Rectal smooth muscle tissue (tissue), 1 donor: ENCODE data around the gene ASCC2.

ENCODE experiments used
- H3K27ac ChIP-seq: one replicate; pipeline ENCODE4 v1.7.0; 2013; ENCODE audit warnings: low read depth, low read length, inconsistent platforms
- H3K27me3 ChIP-seq: one replicate; pipeline ENCODE4 v1.7.0; 2013; ENCODE audit warnings: low read length; ENCODE audit not compliant: control insufficient read depth, insufficient read depth
- H3K36me3 ChIP-seq: one replicate; pipeline ENCODE4 v1.7.0; 2013; ENCODE audit warnings: low read length; ENCODE audit not compliant: control insufficient read depth, insufficient read depth
- H3K4me1 ChIP-seq: one replicate; pipeline ENCODE4 v1.7.0; 2013; ENCODE audit warnings: low read length; ENCODE audit not compliant: control insufficient read depth, insufficient read depth
- H3K4me3 ChIP-seq: one replicate; pipeline ENCODE4 v1.7.0; 2013; ENCODE audit warnings: low read length
- H3K9ac ChIP-seq: one replicate; pipeline ENCODE4 v1.7.0; 2013; ENCODE audit warnings: low read length

ASCC2 gene, protein sequence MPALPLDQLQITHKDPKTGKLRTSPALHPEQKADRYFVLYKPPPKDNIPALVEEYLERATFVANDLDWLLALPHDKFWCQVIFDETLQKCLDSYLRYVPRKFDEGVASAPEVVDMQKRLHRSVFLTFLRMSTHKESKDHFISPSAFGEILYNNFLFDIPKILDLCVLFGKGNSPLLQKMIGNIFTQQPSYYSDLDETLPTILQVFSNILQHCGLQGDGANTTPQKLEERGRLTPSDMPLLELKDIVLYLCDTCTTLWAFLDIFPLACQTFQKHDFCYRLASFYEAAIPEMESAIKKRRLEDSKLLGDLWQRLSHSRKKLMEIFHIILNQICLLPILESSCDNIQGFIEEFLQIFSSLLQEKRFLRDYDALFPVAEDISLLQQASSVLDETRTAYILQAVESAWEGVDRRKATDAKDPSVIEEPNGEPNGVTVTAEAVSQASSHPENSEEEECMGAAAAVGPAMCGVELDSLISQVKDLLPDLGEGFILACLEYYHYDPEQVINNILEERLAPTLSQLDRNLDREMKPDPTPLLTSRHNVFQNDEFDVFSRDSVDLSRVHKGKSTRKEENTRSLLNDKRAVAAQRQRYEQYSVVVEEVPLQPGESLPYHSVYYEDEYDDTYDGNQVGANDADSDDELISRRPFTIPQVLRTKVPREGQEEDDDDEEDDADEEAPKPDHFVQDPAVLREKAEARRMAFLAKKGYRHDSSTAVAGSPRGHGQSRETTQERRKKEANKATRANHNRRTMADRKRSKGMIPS

DNA sequence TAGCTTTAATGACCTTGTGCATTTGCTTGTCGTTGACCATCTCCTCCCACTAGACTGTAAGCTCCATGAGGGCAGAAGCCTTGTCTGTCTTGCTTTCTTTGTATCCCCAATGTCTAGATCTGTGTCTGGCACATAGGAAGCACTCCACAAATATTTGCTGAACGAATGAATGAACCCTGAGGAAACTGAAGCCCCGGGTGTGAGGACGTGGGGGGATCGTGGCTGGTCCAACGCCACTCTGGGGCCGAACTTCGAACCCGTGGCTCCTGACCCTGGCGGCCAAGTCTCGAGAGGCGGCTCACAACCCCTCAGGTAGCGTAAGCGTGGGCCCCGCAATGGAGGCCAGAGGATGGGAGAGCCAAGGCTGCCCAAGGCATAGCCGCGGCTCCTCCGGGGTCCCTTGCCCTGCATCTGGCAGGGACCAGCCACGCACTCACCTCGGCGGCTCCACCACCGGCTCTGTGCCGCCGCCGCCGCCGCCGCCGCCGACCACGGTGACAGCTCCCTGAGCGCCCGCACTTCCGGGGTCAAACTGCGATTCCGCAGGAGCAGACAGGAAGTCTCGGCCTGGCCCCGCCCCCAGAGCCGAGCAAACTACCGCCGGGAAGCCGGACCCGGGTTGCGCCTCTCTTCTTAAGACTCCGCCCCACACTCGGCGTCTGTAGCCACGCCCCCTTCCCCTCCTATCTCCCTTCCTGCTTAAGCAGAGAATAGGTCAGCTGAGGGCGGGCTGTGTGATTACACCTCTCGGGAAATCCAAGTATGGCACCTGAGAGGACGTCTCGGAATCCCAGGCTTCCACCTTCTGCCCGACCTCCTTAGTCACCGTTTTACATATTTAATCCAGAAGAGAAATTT is at the start of gene ASCC2:
Gene ASCC2 (minus strand): TSS at position 534 of the 858 bp plus-strand sequence. CDS start 5,949 bp downstream, outside the sequence.
- Histone ChIP-seq H3K27me3 (no peaks in the 10 kb centered on the region), H3K4me1 (peaks cover 5% of the 10 kb centered on the region), H3K4me3 (peak within 1 kb of the TSS; percentile 92), H3K36me3 (peaks cover 8% of the 10 kb centered on the region), H3K9ac (peak within 1 kb of the TSS; percentile 70), H3K27ac (peak within 1 kb of the TSS; percentile 87)

DNA sequence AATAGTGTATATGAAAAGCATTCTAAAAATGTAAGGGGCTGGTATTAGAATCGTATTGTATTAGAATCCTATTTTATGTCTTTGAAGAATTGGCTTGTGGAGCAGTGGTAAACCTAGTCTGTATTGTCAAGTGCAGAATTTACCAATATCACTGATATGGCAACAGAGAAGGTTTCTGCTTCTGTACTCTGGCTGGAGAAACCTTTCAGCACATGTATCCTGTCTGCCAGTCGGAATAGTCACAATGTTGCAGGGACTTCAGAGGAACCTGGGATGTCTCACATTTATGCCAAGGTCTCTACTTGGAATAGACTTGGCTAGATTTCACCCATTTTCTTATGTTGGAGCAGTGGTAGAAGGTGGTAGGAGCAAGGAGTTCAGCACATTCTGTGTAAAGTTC is 49.3 kb upstream of the ASCC2 start:
- no peaks in the 10 kb centered on the region for H3K27me3 ChIP-seq
- no peak overlapping the region for H3K4me3 ChIP-seq
- H3K36me3 ChIP-seq, result no peaks in the 10 kb centered on the region
- peaks cover 10% of the 10 kb centered on the region for H3K4me1 ChIP-seq
- H3K27ac ChIP-seq, result no peak overlapping the region
- H3K9ac ChIP-seq, result no peak overlapping the region

DNA sequence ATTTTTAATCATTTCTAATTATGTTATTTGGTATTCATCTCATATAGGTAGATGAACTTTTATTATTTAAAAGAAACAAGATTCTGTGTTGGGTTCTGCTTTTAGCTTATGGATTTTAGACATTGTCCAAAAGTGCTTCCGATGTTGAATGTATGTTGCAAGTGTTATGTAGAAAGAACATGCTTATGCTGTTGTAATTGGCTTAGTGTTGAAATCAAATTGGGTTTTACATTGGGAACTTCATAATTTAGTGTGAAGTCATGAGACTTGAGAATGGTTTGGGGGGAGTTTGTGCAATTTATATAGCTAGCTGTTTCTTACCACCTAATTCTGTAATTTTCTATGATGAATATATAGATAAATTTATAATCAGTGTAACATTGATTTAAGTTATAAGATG is 48.5 kb upstream of the ASCC2 start:
- no peak overlapping the region for H3K9ac ChIP-seq
- no peaks in the 10 kb centered on the region for H3K36me3 ChIP-seq
- no peaks in the 10 kb centered on the region for H3K27me3 ChIP-seq
- no peak overlapping the region for H3K4me3 ChIP-seq
- peaks cover 7% of the 10 kb centered on the region for H3K4me1 ChIP-seq
- H3K27ac ChIP-seq, result no peak overlapping the region

DNA sequence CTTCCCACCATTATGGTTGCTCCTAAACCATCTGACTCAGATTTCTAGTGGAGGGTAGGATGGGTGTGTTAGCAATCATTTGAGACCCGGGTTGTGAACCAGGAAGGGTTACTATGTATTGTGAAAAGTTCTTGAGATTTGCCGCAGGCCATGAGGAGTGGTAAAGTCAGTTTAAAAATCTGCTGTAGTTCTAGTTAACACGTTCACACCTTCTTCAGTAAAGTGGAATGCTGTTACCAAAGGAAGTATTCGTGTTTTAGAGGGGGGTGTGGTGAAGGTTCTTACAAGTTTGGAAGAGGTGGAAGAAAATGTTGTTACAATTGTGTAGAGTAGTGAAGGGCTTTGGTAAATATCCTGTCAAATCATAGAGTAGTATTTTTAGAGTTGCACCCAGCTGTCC is 47.5 kb upstream of the ASCC2 start:
- no peak overlapping the region for H3K4me3 ChIP-seq
- no peaks in the 10 kb centered on the region for H3K27me3 ChIP-seq
- H3K36me3 ChIP-seq, result no peaks in the 10 kb centered on the region
- peaks cover 7% of the 10 kb centered on the region for H3K4me1 ChIP-seq
- H3K9ac ChIP-seq, result no peak overlapping the region
- no peak overlapping the region for H3K27ac ChIP-seq

DNA sequence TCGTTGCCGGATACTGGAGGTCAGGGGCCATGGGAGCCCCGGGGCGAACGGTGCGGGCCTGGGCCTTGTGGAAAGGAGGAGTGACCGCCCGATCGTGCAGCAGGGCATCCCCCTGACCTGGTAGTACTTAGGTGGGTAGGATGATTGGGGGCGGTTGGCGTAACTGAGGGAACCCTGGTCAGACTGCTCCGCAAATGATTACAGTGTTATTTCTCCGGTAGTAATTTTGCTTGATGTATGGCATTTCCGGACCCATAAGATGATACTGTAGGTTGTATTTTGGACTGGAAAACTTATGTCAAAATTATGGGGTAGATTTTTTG is 45.7 kb upstream of the ASCC2 start:
- peak overlapping the region; percentile 87 for H3K4me3 ChIP-seq
- H3K36me3 ChIP-seq, result no peaks in the 10 kb centered on the region
- peak overlapping the region; percentile 16 for H3K9ac ChIP-seq
- no peaks in the 10 kb centered on the region for H3K27me3 ChIP-seq
- H3K27ac ChIP-seq, result peak overlapping the region; percentile 94
- peaks cover 7% of the 10 kb centered on the region for H3K4me1 ChIP-seq

DNA sequence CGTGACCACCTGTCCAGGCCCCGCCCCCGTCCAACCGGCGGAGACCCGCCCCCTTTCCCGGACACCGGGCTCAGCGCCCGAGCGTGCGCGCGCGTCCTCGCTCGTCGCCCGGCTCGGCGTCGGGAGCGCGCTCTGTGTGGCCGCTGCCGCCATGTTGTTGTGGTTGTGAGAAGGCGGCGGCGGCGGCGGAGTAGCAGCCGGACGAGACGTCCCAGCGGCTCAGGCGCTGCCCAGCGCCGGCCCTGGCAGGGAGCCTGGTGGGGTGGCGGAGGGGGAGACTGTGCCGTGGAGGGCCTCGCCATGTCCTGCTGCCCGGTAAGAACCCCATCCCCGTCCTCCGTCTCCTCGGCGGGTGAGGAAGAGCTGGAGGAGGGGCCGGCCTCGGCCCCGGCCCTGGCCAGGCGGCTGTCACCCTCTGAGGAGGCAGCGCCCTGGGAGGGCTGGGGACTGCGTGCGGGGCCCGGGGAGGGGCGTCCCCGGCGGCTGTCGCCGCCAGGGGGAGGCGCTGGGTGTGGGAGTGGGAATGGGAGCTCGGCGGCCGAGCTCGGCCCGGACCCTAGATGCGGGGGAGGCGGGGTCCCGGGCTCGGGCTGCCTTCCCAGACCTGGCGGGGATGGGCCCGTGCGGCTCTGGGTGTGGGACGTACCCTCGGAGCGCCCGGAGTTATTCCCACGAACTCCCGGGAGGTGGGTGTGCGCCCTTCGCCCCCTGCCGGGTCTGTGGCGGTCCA is 45.1 kb upstream of the ASCC2 start, which contains the start of gene MTMR3:
Gene MTMR3 (plus strand): TSS at position 130 of the 730 bp plus-strand sequence. CDS start 87,886 bp downstream, outside the sequence.
- Histone ChIP-seq H3K27me3 (no peaks in the 10 kb centered on the region), H3K4me3 (peak within 1 kb of the TSS; percentile 87), H3K27ac (peak within 1 kb of the TSS; percentile 94), H3K9ac (peak within 1 kb of the TSS; percentile 98), H3K4me1 (peaks cover 7% of the 10 kb centered on the region), H3K36me3 (no peaks in the 10 kb centered on the region)

DNA sequence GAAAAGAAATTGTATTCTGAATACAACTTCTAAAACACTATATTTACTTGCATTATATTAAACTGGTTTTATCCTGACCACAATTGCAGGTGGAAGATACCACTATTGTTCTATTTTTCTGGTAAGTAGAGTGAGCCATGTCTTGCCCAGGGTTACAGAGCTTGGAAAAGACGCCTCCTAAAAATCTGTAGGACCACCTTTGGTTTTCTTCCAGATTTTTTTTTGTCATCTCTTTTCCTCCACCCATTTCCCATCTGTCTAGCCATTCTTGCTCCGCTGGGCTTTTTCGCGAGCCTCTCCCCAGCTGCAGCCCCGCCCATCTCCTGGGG is 44.6 kb upstream of the ASCC2 start:
- H3K9ac ChIP-seq, result no peak overlapping the region
- H3K36me3 ChIP-seq, result no peaks in the 10 kb centered on the region
- no peaks in the 10 kb centered on the region for H3K27me3 ChIP-seq
- no peak overlapping the region for H3K27ac ChIP-seq
- peaks cover 7% of the 10 kb centered on the region for H3K4me1 ChIP-seq
- H3K4me3 ChIP-seq, result peak overlapping the region; percentile 15

DNA sequence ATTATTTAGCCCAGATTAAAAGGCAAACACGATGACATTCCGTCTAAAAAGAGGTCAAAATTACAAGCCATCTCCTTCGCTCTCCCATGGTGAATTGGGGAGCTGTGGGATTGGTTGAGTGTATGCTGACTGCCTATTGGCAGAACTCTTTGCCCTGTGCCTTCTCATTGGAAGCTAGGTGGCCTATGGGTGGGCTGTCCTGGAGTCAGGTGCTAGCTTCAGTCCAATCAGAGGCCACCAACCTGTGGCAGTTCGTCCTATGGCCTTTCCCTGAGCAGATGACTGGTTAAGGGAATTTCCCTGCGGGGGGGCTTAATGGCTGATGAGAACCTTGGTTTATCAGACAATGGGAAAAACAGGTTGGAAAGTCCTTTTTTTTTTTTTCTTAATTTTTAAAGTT is 41.7 kb upstream of the ASCC2 start:
- no peak overlapping the region for H3K9ac ChIP-seq
- no peak overlapping the region for H3K27ac ChIP-seq
- H3K4me1 ChIP-seq, result no peaks in the 10 kb centered on the region
- no peak overlapping the region for H3K4me3 ChIP-seq
- no peaks in the 10 kb centered on the region for H3K27me3 ChIP-seq
- H3K36me3 ChIP-seq, result no peaks in the 10 kb centered on the region

DNA sequence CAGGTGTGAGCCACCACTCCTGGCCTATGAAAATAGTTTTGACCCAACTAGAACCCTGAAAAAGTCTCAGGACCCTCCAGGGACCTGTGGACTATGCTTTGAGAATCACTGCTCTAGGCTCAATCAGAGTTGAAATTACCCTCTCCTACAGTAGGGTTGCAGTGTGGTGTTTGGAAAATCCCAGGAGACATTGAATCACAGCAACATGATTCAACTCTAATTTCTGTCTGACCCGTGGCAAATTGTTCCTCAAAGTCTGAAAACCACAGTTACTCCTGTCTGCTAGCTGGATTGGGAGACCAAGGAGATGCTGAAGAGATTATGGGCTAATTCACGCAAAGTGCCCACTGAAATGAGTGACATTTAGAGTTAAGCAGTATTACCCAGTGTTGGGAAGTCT is 39.5 kb upstream of the ASCC2 start:
- no peaks in the 10 kb centered on the region for H3K36me3 ChIP-seq
- H3K9ac ChIP-seq, result no peak overlapping the region
- no peak overlapping the region for H3K27ac ChIP-seq
- H3K4me1 ChIP-seq, result no peaks in the 10 kb centered on the region
- no peaks in the 10 kb centered on the region for H3K27me3 ChIP-seq
- H3K4me3 ChIP-seq, result no peak overlapping the region

DNA sequence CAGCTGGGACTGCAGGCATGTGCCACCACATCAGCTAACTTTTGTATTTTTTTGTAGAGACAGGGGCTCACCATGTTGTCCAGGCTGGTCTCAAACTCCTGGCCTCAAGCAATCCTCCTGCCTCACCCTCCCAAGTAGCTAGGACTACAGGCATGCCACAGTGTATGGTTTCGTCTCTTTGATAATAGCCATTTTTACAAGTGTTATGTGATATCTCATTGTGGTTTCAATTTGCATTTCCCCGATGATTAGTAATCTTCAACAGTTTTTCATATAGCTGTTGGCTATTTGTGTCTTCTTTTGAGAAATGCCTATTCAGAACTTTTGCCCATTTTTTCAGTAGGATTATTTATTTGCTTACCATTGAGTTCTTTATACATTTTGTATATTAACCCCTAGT is 35.9 kb upstream of the ASCC2 start:
- Histone ChIP-seq H3K27ac (no peak overlapping the region), H3K27me3 (no peaks in the 10 kb centered on the region), H3K4me3 (no peak overlapping the region), H3K36me3 (no peaks in the 10 kb centered on the region), H3K9ac (no peak overlapping the region), H3K4me1 (no peaks in the 10 kb centered on the region)

DNA sequence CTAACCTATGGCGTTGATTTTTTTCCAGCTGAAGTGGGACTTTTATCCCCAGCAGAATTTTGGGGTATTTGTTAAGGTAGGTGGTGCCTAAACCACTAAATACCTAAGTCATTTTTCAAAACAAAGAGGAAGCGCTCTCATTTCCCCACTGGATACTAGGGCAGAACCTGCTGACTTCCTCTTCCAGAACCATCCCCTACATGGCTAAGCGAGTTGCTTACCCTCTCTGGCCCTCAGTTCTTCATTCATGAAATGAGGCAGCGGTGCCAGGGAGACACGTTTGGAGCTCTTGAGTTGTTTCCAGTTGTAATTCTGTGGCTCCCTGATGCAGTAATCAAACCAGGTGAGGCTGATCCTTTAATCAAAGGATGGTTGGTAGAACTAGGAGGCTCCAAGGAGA is 34.9 kb upstream of the ASCC2 start:
- Histone ChIP-seq H3K27me3 (no peaks in the 10 kb centered on the region), H3K36me3 (no peaks in the 10 kb centered on the region), H3K4me3 (no peak overlapping the region), H3K27ac (no peak overlapping the region), H3K9ac (no peak overlapping the region), H3K4me1 (no peaks in the 10 kb centered on the region)
